Measurements from ENCODE around the gene PDX1.

The PDX1 gene

DNA sequence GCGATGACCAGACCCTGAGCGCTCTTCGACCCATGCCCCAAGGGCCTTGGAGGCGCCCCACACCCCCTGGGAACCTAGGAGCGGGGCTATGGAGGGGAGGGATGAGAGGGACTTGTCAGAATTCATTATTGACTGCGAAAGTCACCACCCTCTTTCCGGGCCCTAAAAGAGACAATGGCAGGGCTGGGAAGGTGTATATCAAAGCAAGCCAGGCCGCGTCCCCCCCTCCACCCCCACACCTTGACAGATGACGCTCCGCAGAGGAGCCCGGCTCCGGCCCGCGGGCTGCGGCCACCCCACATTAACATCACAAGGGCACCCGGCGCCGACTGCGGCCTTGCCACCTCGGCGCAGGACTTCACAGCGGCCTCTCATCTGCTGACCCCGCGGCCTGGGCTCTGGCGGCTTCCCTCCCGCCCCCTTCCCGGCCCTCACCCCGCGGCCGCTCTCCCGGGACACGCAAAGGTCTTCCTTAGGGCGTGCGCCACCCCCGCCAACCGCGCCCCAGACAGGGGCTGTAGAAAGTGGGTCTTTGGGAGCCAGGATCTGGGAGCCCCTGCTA lies 46.9 kb downstream of the PDX1 start:
- DNase-seq (ENCODE audit: insufficient read length, low spot score) (no peak), FAIRE-seq (no peak)
- no peak for TF ChIP-seq POLR2A (IDR thresholded peaks at IDR 0.05; ENCODE audit: low read depth, low read length)

- no peak for FAIRE-seq
- no peak for TF ChIP-seq POLR2A (IDR thresholded peaks at IDR 0.05; ENCODE audit: low read depth, low read length)
These were observed 47.5 kb downstream of the PDX1 start for GRCh38 chr13:27967203-27967735.

GRCh38 chr13:27967736-27968315 lies 48.0 kb downstream of the PDX1 start:
- DNase-seq (ENCODE audit: insufficient read length, low spot score) (no peak), FAIRE-seq (no peak)
- TF ChIP-seq POLR2A (IDR thresholded peaks at IDR 0.05; ENCODE audit: low read depth, low read length) = no peak

More at GRCh38 chr13:27967203-27967735, 47.5 kb downstream of the PDX1 start:
- DNase-seq (ENCODE audit: insufficient read length, low spot score) = no peak

DNA sequence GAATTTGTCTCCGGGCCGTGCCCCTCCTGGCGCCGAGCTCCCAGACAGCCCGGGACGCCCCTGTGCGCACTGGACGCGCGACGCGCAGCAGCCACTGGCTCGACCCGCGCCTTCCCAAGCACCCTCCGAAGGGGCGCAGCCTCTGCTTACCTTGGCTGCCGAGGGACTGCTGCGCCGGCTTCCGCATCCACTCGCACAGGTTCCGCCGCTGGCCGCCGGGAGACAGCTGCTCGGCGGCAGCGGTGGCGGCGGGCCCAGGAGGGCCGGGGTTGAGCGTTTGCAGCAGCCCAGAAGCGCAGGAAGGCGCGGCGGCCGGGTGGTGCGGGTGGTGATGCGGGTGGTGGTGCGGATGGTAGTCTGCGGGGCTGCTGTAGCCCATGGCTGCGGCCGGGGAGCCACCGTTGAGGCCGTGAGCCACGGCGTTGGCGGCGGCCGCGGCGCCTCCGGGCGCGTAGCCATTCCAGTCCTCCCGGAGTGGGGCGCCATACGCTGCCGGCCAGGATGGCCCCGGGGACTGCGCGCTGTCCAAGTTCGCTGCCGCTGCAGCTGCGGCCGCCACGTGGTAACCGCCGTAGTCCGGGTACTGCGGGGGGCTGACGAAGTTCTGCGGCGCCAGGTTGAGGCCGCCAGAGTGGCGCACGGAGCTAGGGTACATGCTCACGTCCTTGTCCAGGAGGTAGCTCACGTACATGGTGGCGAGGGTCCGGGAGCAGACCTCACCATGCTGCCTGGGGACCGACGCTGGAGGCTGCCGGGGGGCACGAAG lies 48.7 kb downstream of the PDX1 start:
- DNase-seq (ENCODE audit: insufficient read length, low spot score) = no peak
- TF ChIP-seq POLR2A (IDR thresholded peaks at IDR 0.05; ENCODE audit: low read depth, low read length) = no peak
- no peak for FAIRE-seq

DNA sequence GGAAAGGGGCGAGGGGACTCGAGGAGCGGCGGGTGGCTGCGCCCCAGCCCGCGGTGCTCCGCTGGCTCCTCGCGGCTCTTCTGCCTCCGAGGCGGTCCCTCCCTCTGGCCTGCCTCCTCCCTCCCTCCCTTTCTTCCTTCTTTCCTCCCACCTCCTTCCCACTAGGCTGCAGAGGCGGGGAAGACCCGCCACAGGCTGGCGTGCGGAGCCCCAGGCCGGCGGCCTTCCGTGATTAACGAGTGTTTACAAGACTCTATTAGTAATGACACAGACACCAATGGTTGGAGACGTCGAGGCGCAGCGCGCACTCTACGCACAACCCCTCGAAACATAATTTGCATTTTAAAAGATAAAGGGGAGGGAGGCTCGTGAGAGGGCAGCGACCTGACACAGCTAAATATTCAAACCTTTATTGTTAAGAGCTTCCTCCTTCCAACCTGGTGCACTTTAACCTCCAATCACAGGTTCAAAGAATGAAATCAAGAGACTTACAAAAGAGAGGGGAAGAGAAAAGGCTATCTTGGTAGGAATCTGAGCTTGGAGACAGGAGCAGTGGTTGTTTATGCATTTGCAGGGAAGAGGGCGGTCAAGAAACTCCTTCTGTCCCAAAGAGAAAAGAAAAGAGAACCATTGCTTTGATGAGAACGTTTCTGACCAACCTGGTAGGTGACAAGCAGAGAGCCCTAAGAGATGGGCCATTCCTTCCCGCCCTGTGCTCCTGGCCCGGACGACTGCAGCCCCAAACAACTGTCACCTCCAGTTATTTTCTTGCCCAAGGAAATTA lies 49.5 kb downstream of the PDX1 start, which contains the start of gene CDX2:
Gene CDX2, minus strand, starts transcription at position 234 of the 784 bp plus-strand sequence. CDS start 309 bp downstream, outside the sequence.
- FAIRE-seq (no peak), DNase-seq (ENCODE audit: insufficient read length, low spot score) (no peak)
- no peak for TF ChIP-seq POLR2A (IDR thresholded peaks at IDR 0.05; ENCODE audit: low read depth, low read length)

DNA sequence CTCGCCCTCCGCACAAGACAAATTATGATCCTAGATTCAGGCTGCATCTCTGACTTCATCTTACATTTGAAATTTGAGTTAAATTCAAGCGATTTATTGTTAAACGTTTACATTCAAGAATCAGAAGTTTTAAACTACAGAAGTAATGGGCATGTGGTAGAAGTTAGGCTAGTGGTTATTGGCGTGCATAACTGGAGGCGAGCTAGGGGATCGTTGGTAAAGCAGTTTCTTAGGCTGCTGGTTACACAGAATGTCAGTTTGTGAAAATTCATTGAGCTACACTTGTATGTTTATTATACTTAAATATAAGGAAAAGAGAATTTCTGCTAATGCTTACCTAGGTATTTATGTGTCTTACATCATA lies 50.0 kb downstream of the PDX1 start:
- FAIRE-seq (no peak), DNase-seq (ENCODE audit: insufficient read length, low spot score) (no peak)
- no peak for TF ChIP-seq POLR2A (IDR thresholded peaks at IDR 0.05; ENCODE audit: low read depth, low read length)

GRCh38 chr13:27970382-27971235 lies 50.8 kb downstream of the PDX1 start:
- no peak for DNase-seq (ENCODE audit: insufficient read length, low spot score)
- FAIRE-seq = no peak

DNA sequence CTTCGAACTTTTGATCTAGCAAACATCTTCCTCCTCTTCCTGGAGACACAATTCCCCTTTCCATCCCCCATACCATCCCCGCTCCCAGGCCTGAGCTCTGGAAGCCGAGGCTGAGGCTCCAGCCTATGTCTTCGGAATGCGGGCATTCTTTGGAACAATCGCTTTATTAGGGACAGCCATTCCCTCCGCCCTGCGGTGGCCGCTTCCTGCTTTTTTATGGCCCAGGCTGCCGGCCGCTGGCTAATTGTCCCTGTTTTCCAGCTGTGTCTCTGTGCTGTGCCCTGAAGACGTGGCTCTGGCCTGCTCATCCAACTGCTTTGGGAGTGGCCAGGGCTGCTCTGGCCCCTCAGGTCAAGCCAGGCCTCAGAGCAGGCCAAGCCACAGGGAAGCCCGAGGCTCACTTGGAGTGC lies 51.4 kb downstream of the PDX1 start:
- no peak for TF ChIP-seq POLR2A (IDR thresholded peaks at IDR 0.05; ENCODE audit: low read depth, low read length)
- no peak for DNase-seq (ENCODE audit: insufficient read length, low spot score)
- no peak for FAIRE-seq

More at GRCh38 chr13:27970382-27971235, 50.8 kb downstream of the PDX1 start:
- TF ChIP-seq POLR2A (IDR thresholded peaks at IDR 0.05; ENCODE audit: low read depth, low read length) = no peak

DNA sequence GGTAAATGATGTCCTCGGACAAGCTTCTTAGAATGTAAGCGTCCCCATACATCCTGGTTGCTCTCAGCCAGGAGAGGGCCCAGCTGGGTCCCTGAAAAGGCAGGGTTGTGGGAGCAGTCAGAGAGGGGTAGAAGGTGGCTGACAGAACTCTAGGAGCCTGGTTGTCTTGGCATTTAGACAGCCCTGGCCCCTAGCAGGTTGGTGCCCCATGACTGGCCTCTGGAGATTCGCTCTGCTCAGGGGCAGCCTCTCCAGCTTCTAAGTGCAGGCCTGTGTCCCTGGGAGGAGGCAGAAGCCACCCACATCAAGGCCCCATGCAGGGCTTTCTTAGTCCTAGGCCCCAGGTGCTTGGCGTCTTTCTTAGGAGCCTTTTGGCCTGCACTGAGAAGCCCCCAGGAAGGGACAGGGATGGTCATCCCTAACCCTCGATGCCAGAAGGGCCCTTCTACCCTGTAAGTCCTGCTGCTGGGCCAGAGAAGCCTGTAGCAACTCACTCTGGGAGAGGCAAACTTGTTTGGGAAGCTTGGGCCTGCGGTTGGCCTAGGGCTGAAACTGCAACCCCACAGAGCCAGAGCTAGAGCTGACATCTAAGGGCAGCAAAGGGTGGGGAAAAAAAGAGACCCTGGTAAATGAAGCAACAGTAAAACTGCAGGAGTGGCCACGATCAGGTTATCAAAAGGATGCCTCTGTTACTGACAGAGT lies 52.1 kb downstream of the PDX1 start:
- FAIRE-seq = no peak
- TF ChIP-seq POLR2A (IDR thresholded peaks at IDR 0.05; ENCODE audit: low read depth, low read length) = no peak
- no peak for DNase-seq (ENCODE audit: insufficient read length, low spot score)

GRCh38 chr13:27972478-27972820 lies 52.6 kb downstream of the PDX1 start:
- no peak for FAIRE-seq

GRCh38 chr13:27973291-27973690 lies 53.5 kb downstream of the PDX1 start:
- no peak for TF ChIP-seq POLR2A (IDR thresholded peaks at IDR 0.05; ENCODE audit: low read depth, low read length)
- no peak for FAIRE-seq
- no peak for DNase-seq (ENCODE audit: insufficient read length, low spot score)

More at GRCh38 chr13:27972478-27972820, 52.6 kb downstream of the PDX1 start:
- TF ChIP-seq POLR2A (IDR thresholded peaks at IDR 0.05; ENCODE audit: low read depth, low read length) = no peak
- DNase-seq (ENCODE audit: insufficient read length, low spot score) = no peak

GRCh38 chr13:27973961-27974662 lies 54.3 kb downstream of the PDX1 start:
- FAIRE-seq = no peak
- no peak for TF ChIP-seq POLR2A (IDR thresholded peaks at IDR 0.05; ENCODE audit: low read depth, low read length)
- DNase-seq (ENCODE audit: insufficient read length, low spot score) = no peak
